HG03060 (cell line): ENCODE results near the gene WRNIP1.

Experiments used
- ATAC-seq: cut with Tn5 transposase; IDR thresholded peaks from one replicate; pipeline ENCODE4 v1.9.1; 2021; ENCODE audit warnings: low read depth, moderate number of reproducible peaks; ENCODE audit not compliant: unreplicated experiment

WRNIP1 gene

GRCh38 chr6:2739335-2739734 is 25.9 kb upstream of the WRNIP1 start:
- ATAC-seq, result no peak

DNA sequence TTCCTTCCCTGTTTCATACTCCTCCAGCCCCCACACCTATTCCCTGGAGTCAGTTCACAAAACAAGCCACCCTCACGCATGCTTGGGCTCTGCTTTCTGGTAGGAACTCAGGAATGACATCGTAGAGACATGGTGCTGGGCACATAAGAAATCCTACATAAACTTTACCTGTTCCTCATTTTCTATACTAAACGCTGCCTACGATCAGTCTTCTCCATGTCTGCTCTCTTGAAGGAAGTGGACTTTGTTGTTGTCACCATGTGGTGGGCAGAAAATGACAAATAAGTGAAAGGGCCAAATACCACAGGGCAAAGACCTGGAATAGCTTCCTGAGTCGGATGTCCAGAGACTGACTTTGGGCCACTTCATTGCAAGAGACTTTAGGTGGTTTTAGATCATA is 24.6 kb upstream of the WRNIP1 start:
- ATAC-seq, result no peak

GRCh38 chr6:2741756-2742155 is 23.4 kb upstream of the WRNIP1 start:
- no peak for ATAC-seq

DNA sequence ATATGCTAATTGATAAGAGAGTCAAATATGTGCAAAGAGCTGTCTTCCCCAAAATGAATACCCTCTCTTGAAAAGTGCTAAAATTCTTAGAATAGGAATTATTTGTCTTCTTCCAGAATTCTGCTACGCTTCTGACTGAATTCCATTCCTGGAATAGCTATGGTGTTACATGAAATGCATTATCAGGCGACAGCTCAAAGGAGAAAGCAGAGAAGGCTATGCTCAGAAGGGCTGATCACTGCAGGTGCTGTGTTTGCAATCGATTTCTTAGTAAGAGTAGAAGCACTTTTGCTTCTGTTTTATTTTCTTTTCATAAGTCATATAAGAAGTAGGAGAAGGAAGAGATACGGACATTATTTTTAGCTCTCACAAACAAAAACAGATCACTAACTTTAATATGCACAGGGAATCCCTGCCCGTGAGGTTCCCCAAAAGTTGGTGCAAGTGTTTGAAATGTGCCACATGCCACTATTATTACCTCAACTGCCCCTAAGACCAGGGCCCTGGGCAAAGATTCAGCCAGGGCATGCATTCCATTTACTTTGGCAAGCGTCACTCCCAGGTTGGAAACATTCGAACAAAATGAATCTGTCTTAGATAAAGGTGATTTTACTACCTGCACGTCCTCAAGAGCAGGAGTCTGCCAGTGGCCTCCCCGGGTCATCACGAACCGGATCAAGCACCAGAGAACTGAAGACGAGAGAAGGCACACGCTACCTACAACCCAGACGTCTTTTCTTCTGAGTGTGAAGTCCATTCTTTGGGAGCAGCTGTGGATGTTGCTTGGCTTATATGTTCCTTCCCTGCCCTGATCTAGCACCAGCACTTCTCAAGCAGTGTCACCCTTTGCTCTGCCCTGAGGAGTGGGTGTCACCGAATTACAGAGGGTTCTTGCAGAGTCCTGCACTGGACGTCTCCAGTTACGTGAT is 21.6 kb upstream of the WRNIP1 start:
- no peak for ATAC-seq

DNA sequence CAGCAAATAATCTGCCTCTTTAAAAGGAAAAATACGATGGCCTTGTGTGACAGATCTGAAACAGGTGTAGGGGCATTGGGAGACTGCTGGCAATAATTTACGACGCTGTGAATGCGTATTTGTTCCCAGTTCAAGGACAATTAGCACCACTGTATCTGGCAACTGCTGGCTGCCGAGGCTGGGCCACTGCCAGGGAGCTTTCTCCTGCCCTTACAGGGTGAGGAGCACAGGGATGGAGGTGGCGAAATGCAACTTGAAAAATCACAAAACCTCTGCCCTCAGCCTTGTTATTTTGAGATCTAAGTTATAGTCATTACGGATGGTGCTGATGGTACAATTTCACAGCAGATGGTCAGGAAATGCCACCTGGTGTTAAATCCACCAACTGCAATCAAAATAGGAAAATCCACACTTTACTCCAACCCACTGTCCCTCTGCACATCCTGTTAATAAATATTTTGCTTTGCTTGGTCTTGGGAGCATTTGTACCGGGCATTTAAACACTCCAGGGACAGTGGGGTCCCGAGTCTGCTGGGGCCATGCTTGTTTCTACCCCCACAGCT is 20.9 kb upstream of the WRNIP1 start:
- ATAC-seq, result no peak

GRCh38 chr6:2744778-2745177 is 20.4 kb upstream of the WRNIP1 start:
- no peak for ATAC-seq

DNA sequence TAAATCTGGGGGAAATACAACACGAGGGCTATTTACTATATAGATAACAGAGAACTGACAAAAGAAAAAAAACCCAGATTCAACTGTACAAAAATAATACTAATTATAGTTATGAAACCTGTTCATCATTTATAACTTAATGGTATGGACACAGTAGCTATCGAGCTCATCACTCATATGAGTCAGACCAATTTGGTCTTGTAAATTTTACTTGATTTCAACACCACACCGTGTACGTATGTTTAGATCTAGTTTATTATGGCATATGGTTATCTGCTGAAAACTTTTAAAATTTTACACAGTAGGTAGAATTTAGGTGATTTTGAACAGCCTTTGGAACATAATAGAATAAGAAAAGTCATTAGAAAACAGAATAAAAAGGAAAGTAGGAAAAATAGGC is 19.9 kb upstream of the WRNIP1 start:
- ATAC-seq, result no peak

- no peak for ATAC-seq
Measured at GRCh38 chr6:2746557-2747061, 18.6 kb upstream of the WRNIP1 start.

- no peak for ATAC-seq
Measured at GRCh38 chr6:2748183-2748582, 17.0 kb upstream of the WRNIP1 start.

- no peak for ATAC-seq
Measured at GRCh38 chr6:2749969-2750600, 15.1 kb upstream of the WRNIP1 start.

GRCh38 chr6:2750832-2751231 is 14.4 kb upstream of the WRNIP1 start, which contains the start of gene MYLK4:
Gene MYLK4 (minus strand): TSS chr6:2750922. CDS start chr6:2749294, 1,628 bp downstream.
- no peak for ATAC-seq

GRCh38 chr6:2751871-2752270 is 13.3 kb upstream of the WRNIP1 start:
- ATAC-seq, result no peak

- no peak for ATAC-seq
Measured at GRCh38 chr6:2752477-2753109, 12.6 kb upstream of the WRNIP1 start.

DNA sequence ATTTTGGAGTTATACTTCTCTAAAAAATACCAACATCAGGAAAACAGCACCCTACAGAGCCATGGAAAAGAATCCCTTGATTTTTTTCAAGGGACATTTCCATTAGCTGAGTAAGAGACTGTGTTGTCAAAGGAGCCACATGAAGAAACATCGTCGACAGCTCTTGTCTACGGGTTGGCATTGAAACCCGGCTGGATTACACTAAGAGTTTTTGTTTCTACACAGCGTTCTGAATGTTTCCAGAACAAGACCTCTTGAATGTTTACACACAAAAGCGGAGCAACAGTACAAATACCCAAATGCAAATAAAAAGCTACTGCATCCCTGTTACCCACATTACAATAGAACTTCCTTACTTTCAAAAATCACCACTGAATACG is 12.1 kb upstream of the WRNIP1 start:
- ATAC-seq, result no peak

DNA sequence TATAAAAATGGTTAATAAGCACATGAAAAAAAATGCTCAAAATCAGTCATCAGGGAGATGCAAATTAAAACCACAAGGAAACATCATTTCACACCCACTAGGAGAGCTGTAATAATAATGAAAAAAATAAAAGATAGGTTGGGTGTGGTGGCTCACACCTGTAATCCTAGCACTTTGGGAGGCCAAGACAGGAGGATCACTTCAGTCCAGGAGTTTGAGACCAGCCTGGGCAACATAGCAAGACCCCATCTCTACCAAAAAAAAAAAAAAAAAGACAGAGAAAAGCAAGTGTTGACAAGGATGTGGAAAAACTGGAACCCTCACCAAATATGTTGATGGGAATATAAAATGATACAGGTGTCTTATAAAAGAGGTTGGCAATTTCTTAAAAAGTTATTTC is 11.4 kb upstream of the WRNIP1 start:
- ATAC-seq, result no peak

GRCh38 chr6:2754393-2754792 is 10.8 kb upstream of the WRNIP1 start:
- no peak for ATAC-seq

GRCh38 chr6:2754911-2755310 is 10.3 kb upstream of the WRNIP1 start:
- ATAC-seq, result no peak

DNA sequence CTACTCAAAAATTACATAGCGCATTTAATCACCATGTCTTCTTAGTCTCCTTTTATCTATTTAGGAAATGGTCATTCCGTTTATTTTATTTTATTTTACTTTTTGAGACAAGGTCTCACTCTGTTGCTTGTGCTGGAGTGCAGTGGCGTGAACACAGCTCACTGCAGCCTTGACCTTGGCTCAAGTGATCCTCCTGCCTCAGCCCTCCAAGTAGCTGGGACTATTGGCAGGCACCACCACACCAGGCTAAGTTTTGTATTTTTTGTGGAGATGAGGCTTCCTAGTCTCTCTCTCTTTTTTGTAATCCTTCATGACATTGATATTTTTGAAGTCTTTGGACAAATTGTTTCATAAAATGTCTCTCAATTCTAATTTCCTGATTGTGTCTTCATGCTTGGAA is 9.7 kb upstream of the WRNIP1 start:
- ATAC-seq, result no peak

DNA sequence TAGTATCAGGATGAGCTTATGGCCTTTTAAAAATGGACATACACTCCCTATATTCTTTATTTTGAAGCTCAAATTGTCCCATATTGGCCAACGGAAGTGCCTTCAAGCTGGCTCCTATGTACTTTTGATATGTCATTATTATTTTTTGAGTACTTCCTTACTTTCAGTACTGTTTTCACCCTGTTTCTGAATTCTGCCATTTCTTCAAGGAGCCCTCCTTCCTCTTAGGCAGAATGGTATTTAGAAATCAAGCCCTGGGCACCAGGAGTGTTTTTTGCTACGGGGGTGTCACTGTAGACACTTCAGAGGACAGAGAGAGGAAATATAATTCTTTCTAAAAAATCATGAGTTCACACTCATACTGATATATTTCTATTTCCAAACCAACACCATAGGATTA is 9.0 kb upstream of the WRNIP1 start:
- ATAC-seq, result no peak

DNA sequence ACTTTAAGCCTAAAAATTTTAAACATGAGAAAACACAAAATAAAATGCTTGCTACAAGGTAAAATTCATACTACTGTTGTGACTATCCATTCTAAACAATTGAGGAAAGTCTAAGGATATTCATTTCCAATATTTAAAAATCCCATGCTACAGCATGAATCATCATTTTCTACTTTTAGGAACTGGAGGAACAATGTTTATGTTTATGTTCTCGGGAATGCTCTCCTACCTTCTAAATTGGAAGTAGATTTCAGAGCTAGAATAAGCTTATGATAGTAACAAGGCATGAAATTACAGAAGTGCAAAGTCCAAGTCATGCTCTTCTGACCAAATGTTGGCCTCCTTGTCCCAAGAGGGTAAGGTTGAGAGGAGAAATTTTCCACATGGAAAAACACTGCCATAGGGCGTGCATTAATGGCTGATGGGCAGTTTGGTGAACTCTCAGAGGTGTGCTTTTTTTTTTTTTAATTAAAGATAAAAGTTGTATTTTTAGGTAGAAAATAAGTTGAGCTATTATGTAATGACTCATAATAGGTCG is 8.4 kb upstream of the WRNIP1 start:
- ATAC-seq, result no peak

DNA sequence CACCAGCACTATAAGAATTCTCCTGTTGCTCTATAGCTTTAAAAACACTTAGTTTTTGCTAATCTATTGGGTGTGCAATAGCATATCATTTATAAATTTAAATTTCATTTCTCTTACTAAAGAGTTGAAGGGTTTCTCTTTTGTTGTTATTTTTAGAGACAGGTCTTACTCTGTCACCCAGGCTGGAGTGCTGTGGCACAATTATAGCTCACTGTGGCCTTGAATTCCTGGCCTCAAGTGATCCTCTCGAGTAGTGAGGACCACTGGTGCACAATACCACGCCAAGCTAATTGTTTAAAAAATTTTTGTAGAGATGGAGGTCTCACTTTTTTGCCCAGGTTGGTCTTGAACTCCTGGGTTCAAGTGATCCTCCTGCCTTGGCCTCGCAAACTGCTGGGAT is 6.2 kb upstream of the WRNIP1 start:
- ATAC-seq, result no peak
